NCI-H2081 (cell line): ENCODE results near the gene IFT88.

Experiments
- DNase-seq, 2 experiments: peaks; one replicate each; lab custom pipeline; 2025; lab: John Stamatoyannopoulos, UW

IFT88 gene

GRCh38 chr13:20686863-20687579 is 120.1 kb downstream of the IFT88 start:
- no peak for DNase-seq

DNA sequence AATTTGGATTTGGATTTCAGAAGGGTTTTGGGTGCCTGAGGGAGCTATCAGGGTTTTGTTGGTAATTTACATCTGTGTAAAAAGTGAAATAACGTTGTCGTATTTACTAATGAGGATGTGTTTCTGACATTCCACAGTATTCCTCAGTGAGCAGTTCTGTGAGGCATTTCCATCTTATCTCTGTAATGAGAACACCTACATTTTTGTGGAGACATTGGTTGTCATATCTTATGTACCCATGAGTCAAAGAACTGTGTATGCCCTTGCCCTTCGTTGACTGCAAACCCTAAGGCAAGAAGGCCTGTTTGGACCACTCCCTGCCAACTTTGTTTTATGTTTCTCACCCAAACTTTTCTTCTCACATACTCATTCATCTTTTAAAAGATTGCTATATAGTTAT is 122.3 kb downstream of the IFT88 start:
- DNase-seq, result no peak

- DNase-seq, result no peak
Observed at GRCh38 chr13:20691616-20692015, 124.7 kb downstream of the IFT88 start.

DNA sequence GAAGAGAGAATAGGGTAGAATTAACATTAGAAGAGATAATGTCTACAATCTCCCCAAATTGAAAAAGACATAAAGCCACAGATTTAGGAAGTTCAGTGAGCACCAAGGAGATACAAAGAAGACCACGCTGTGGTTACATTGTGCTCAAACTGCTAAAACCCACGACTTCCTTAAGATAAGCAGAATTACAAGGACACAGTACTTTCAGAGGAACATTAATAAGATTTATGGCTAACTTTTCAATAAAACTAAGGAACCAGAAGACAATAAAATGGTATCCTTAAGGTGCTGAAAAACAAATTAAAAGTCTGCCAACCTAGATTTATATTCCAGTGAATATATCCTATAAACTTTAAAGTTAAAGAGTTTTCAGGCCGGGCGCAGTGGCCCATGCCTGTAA is 129.1 kb downstream of the IFT88 start:
- DNase-seq, result no peak

DNA sequence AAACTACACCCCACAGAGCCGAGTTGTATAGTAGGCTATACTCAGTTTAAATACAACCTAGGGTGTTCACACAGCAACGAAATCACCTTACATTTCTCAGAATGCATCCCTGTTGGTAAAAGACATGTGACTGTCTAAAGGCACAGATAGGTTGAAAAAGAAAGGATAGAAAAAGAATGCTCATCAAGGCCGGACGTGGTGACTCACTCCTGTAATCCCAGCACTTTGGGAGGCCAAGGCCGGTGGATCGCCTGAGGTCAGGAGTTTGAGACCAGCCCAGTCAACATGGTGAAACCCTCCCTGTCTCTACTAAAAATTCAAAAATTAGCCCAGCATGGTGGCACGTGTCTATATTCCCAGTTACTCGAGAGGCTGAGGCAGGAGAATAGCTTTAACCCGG is 132.8 kb downstream of the IFT88 start:
- no peak for DNase-seq

DNA sequence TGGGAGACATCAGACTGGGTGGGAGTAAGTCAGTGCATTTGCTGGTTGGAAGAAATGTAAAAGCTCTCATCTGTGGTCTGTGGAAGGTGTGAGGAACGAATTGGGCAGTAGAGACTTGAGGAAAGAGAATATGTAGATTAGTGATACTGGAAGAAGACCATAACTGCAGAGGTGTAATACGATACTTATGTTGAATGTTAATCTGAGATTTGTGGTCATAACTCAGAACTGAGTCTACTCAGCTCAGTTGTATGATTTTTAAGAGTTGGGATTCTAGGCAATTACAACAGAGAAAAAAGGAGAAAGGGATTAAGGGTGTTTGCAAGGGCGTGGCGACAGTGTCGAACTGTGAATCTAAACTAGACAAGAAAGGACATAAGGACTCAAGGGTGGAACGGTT is 133.3 kb downstream of the IFT88 start:
- DNase-seq, result no peak

- no peak for DNase-seq
Observed at GRCh38 chr13:20701461-20701860, 134.5 kb downstream of the IFT88 start.

DNA sequence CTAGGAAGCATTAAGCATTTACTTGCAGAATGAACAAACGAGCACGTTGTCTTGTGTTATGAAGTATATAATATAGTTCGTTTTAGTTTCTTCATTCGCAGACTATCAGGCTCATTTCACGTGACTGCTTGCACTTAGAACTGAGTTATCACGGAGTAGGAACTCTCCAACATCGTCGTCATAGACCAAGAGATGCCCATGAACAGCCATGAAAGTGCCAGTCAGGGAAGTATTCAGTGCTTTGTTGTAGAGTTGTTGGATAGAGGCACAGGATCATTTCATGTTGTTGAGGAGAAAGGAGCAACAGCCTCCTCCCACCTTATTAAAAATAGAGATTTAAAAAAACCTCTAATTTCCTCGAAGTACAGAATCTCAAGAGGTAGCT is 135.6 kb downstream of the IFT88 start:
- DNase-seq, result no peak

- DNase-seq, result no peak
Observed at GRCh38 chr13:20702915-20703779, 136.2 kb downstream of the IFT88 start, which contains the start of gene IL17D. Gene IL17D, plus strand, starts transcription at chr13:20703699. Its CDS starts 303 bp downstream, at chr13:20704002.

GRCh38 chr13:20703780-20704458 is 137.0 kb downstream of the IFT88 start:
- peak; percentile 70 to 78 for DNase-seq

- no peak for DNase-seq
Observed at GRCh38 chr13:20704459-20705069, 137.6 kb downstream of the IFT88 start.

GRCh38 chr13:20706661-20707060 is 139.7 kb downstream of the IFT88 start:
- DNase-seq, result no peak

DNA sequence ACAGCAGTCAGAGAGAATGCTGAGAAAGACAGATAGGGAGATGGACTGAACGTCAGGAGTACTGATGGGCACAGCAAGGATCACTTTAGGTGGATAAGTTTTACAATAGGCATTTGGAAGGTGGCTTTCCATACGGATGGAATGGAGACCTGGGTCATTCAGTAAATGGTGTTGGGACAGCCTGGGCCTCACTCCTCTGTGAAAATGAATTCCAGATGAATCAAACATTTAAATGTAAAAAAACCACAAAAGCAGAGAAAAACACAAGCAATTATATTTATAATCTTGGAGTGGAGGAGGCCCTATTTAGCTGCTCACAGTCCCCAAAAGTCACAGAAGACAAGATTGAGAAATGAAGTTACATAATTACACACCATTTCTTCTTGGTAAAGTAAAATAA is 141.3 kb downstream of the IFT88 start:
- no peak for DNase-seq

GRCh38 chr13:20709369-20709768 is 142.4 kb downstream of the IFT88 start:
- DNase-seq, result no peak

DNA sequence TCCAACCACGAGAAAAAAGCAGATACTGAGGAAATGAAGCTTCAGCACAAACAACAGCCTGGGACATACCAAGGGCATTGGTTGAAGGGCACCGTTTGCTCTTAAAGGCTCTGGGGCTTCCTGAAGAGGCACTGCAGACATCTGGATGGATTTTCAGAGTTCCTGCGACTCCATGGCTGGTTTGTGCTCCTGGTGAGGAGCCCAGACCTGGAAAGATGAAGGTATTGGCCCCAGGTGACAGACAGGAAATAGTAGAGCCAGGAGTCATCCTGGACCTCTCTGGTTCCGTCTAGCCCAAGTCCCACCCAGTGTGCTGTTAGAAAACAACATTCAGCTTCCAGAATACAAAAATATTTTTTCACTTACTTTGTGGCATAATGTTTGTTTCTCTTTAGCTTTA is 142.8 kb downstream of the IFT88 start:
- no peak for DNase-seq

- no peak for DNase-seq
Observed at GRCh38 chr13:20711301-20712044, 144.5 kb downstream of the IFT88 start.

DNA sequence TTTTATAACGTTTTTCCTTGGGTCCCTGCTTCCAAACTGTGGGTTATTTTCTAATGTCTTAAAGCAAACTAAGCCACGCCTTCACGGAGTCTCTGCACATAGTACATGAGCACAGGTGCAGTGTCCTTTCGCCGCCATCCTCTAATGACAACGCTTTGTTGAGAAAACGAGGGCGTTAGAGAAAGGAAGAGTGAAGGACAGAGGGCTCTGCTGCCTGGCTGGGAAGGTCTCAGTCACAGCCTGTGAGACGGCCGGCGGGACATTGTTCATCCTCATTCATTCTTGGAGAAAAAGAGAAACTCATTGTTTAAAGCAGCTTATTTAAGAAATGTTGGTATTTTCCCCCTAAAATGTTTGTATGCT is 146.0 kb downstream of the IFT88 start:
- no peak for DNase-seq

GRCh38 chr13:20713751-20714150 is 146.8 kb downstream of the IFT88 start:
- no peak for DNase-seq

DNA sequence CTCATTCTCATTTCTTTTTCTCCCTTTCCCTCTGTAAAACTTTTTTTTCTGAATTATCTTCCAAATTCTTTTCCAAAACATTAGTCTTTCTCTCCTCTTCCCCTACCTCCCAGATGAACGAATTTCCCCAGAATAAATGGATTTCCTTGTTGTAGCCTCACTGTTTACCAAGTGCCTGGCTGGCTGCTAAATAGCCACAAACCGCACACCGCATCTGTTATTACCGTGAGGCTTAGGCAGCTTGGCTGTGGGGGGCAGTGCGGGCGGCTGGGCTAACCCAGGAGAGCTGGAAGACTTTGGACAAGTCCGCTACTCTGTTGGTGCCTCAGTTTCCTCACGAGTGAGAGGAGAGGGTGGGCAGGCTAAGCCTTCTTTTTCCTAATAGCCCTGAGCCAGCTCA is 147.2 kb downstream of the IFT88 start:
- no peak for DNase-seq

DNA sequence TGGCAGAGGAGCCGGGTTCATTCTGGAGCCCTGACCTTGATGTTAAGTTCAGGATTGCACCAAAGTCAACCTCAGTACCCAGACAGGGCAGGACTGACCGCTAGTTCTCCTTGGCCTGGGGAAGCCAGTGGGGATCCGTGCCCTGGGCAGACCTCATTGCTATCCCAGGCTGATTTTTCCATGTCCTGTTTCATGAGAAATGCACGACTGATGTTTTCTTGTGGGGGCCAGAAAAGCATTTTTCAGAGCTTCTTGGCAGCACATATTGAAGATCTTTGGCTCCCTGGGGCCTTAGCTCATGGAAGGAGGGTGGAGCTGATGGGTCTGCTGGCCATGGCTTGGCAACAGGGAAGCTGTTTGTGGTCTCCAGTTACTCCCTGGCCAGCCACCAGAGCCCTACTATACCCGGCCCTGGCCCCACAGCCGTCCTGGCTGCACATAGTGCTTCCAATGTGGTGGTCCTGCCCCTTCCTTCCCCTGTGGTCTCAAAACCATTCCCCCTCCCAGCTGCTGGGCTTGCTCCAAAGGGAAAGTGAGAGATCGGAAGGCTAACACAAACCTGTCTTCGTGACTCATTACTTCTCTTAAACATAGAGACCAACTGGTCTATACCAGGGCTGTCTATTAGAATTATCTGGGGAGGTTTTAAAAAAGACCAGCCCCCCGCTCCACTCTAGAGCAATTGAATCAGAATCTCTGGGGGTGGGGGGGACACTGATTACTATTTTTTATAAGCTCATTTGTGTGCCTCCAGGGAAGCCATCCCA is 147.8 kb downstream of the IFT88 start:
- no peak for DNase-seq

DNA sequence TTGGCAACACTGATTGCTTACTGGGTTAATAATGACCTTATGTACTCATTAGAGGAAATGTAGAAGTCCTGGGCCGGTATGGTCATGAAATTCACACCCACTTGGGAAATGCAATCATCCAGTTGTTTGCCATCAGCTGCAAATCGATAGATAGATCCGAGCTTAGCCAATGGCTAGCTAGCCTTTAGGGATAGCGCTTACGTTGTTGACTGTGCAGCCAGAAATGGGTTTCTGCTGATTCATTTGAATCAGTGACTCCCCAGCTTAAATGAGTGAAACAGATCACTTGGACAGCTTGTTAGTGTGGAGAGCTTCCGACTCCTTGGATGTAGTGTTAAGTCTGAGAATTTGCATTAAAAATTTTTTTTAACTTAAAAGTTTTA is 148.4 kb downstream of the IFT88 start:
- DNase-seq, result no peak
